GM23248 (cell line): ENCODE data around the gene COG5. TPM values are rescaled to one million over a fixed set of nuclear protein-coding genes. Genes with fewer than 3 reads are reported as not detected.

ENCODE experiments used
- DNase-seq: peaks from one replicate; pipeline ENCODE4 v3.0.0-alpha.2; 2015
- H2AFZ ChIP-seq: fragments of 200-600 bp; sonication (generic); 2 replicates; pipeline ENCODE4 v1.6.1; 2016; ENCODE audit warnings: antibody characterized with exemption
- H3F3A ChIP-seq: fragments of 200-600 bp; sonication (generic); 2 replicates; pipeline ENCODE4 v1.6.1; 2016; ENCODE audit warnings: mild to moderate bottlenecking, antibody characterized with exemption, mixed run types; ENCODE audit not compliant: insufficient read depth
- H3K27ac ChIP-seq: fragments of 200-600 bp; sonication (generic); 2 replicates; pipeline ENCODE4 v1.5.1; 2016; ENCODE audit warnings: mild to moderate bottlenecking
- H3K27me3 ChIP-seq: fragments of 200-600 bp; sonication (generic); replicated peaks from 2 replicates; pipeline ENCODE4 v1.6.1; 2016; ENCODE audit warnings: mild to moderate bottlenecking; ENCODE audit not compliant: insufficient read depth
- H3K36me3 ChIP-seq: fragments of 200-600 bp; sonication (generic); 2 replicates; pipeline ENCODE4 v1.6.1; 2016; ENCODE audit warnings: low read depth, mild to moderate bottlenecking
- H3K4me1 ChIP-seq: fragments of 200-600 bp; sonication (generic); 2 replicates; pipeline ENCODE4 v1.6.1; 2016; ENCODE audit warnings: mild to moderate bottlenecking; ENCODE audit not compliant: insufficient read depth
- H3K4me2 ChIP-seq: fragments of 200-600 bp; sonication (generic); one replicate; pipeline ENCODE4 v1.6.1; 2016; ENCODE audit warnings: mild to moderate bottlenecking; ENCODE audit not compliant: unreplicated experiment
- H3K4me3 ChIP-seq: fragments of 200-600 bp; sonication (generic); 2 replicates; pipeline ENCODE4 v1.5.1; 2016; ENCODE audit warnings: mild to moderate bottlenecking
- H3K79me2 ChIP-seq: fragments of 200-600 bp; sonication (generic); 2 replicates; pipeline ENCODE4 v1.6.1; 2016; ENCODE audit warnings: mild to moderate bottlenecking; ENCODE audit not compliant: insufficient read depth
- H3K9ac ChIP-seq: fragments of 200-600 bp; sonication (generic); 2 replicates; pipeline ENCODE4 v1.6.1; 2016; ENCODE audit warnings: mild to moderate bottlenecking
- H3K9me2 ChIP-seq: fragments of 200-600 bp; sonication (generic); 2 replicates; pipeline ENCODE4 v1.6.1; 2016; ENCODE audit warnings: mixed run types, mild to moderate bottlenecking, moderate library complexity; ENCODE audit not compliant: insufficient read depth
- H3K9me3 ChIP-seq: fragments of 200-600 bp; sonication (generic); one replicate; pipeline ENCODE4 v1.6.1; 2017; ENCODE audit warnings: low read depth
- H4K20me1 ChIP-seq: fragments of 200-600 bp; sonication (generic); 2 replicates; pipeline ENCODE4 v1.6.0; 2016; ENCODE audit not compliant: insufficient read depth
- EZH2 ChIP-seq: fragments of 200-600 bp; sonication (generic); IDR thresholded peaks from 2 replicates; pipeline ENCODE4 v1.6.1; 2018; ENCODE audit warnings: antibody characterized with exemption, mild to moderate bottlenecking; ENCODE audit not compliant: insufficient read depth, poor library complexity, severe bottlenecking
- EZH2phosphoT487 ChIP-seq: fragments of 200-600 bp; sonication (generic); IDR thresholded peaks from 2 replicates; pipeline ENCODE4 v1.6.1; 2018; ENCODE audit warnings: antibody characterized with exemption, moderate library complexity, mild to moderate bottlenecking, low read depth; ENCODE audit not compliant: insufficient read depth
- WGBS, 2 experiments: methylation state at CpG; one replicate each; pipeline ENCODE4 v1.1.6; 2015 to 2017; ENCODE audit warnings: low lambda C conversion rate in 2 of 2, low coverage in 1 of 2; ENCODE audit errors: missing lambda C conversion rate in 2 of 2; 5-methylcytosine and 5-hydroxymethylcytosine counted together
- in situ Hi-C: fragments of 300-500 bp; cut with MboI; formaldehyde crosslinking; loops from 2 replicates; pipeline ENCODE4 v1.15.0; 2020
- polyA plus RNA-seq: library from polyadenylated mRNA; unstranded; fragments of >200 nt; fragmentation: Nextera tagmentation; extraction: Ambion mirVana; gene quantifications from 2 replicates; pipeline ENCODE4 v1.2.1, GENCODE V29; 2016
- total RNA-seq: library from RNA; depleted of rRNA; stranded (reverse); fragments of >200 nt; shearing (Covaris generic); gene quantifications from 2 replicates; pipeline ENCODE4 v1.2.3, GENCODE V29; 2014

Gene COG5
- total and polyA plus RNA-seq, 2 experiments from 2014 or later = 20.7 to 26.0 TPM

GRCh38 chr7:107486041-107486440 is 77.7 kb downstream of the COG5 start:
- no peak overlapping the region for H3K27ac ChIP-seq
- H2AFZ ChIP-seq = no peak overlapping the region
- 78 to 86% methylated on average over 3 of the region's 3 CpGs for WGBS, 2 experiments
- no peaks in the 10 kb centered on the region for H3K27me3 ChIP-seq
- H3K4me1 ChIP-seq = no peaks in the 10 kb centered on the region
- H3F3A ChIP-seq = no peaks in the 10 kb centered on the region
- peaks cover 13% of the 10 kb centered on the region for H3K79me2 ChIP-seq
- H3K9ac ChIP-seq = no peak overlapping the region
- no peaks in the 10 kb centered on the region for H3K9me2 ChIP-seq
- no peak for DNase-seq
- H4K20me1 ChIP-seq = 0 out of 2 replicates have a peak, but pooled peaks cover 5% of the 10 kb centered on the region
- H3K36me3 ChIP-seq = no peaks in the 10 kb centered on the region
- no peak overlapping the region for H3K4me3 ChIP-seq
- no peaks in the 10 kb centered on the region for H3K9me3 ChIP-seq
- TF ChIP-seq EZH2 (no peak), EZH2phosphoT487 (no peak)
- H3K4me2 ChIP-seq = no peak overlapping the region
- in situ Hi-C loops = no loop called here

DNA sequence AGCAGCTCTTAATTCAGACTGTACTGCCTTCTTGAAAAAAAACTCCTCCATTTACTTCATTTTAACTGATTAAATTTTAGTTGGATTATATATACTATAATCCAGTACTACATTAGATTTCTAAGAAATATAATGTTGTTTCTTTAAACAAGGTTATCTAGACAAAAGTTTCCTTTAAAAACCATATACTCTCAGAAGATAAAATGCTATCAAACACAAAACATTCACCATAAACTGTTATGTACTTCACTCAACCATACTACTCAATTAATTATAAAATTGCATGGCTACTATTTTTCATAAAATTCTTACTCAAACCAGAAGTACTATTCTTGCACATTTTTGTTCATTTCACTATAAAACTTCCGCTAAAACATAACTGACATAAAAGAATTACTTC is 81.1 kb downstream of the COG5 start:
- H3K9me2 ChIP-seq = no peaks in the 10 kb centered on the region
- no peaks in the 10 kb centered on the region for H3K4me1 ChIP-seq
- H3K27ac ChIP-seq = no peak overlapping the region
- H3K4me3 ChIP-seq = no peak overlapping the region
- no peak overlapping the region for H3K9ac ChIP-seq
- H3K27me3 ChIP-seq = no peaks in the 10 kb centered on the region
- H3K9me3 ChIP-seq = no peaks in the 10 kb centered on the region
- H3K79me2 ChIP-seq = no peaks in the 10 kb centered on the region; the same call in 1 of the 2 replicates
- in situ Hi-C loops = no loop called here
- no peak overlapping the region for H2AFZ ChIP-seq
- H3K36me3 ChIP-seq = no peaks in the 10 kb centered on the region
- no peaks in the 10 kb centered on the region for H3F3A ChIP-seq
- H3K4me2 ChIP-seq = no peak overlapping the region
- H4K20me1 ChIP-seq = no peaks in the 10 kb centered on the region
- DNase-seq = no peak
- WGBS, 2 experiments = 100% methylated on average over 1 of the region's 1 CpG
- TF ChIP-seq EZH2 = no peak
- TF ChIP-seq EZH2phosphoT487 = no peak

DNA sequence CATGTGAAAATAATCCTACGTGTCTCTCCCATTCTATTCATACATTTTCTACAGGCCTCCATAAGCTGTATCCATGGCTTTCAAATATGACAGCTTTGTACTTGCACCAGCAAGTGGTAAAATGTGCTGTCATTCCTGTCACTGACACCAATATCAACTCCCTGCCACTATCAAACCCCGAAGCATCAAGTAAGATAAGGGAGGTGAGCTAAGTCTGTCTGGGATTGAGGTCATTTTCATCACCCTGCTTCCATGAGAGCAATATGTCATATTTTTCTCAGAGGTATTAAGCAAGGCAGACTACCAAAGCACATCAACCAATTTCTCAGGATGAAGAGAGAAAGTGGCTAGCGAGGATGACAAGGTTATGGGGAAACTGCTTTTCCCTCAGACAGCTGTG is 82.8 kb downstream of the COG5 start:
- Histone ChIP-seq H3K27me3 (no peaks in the 10 kb centered on the region), H4K20me1 (no peaks in the 10 kb centered on the region), H3K9ac (no peak overlapping the region), H3K9me2 (no peaks in the 10 kb centered on the region), H3K4me3 (no peak overlapping the region), H3F3A (no peaks in the 10 kb centered on the region), H3K79me2 (no peaks in the 10 kb centered on the region; the same call in 1 of the 2 replicates), H2AFZ (no peak overlapping the region), H3K36me3 (no peaks in the 10 kb centered on the region), H3K27ac (no peak overlapping the region), H3K4me2 (no peak overlapping the region), H3K4me1 (no peaks in the 10 kb centered on the region), H3K9me3 (no peaks in the 10 kb centered on the region)
- in situ Hi-C loops = no loop called here
- no peak for DNase-seq
- 69 to 74% methylated on average over 3 of the region's 3 CpGs for WGBS, 2 experiments
- TF ChIP-seq EZH2phosphoT487 = no peak
- no peak for TF ChIP-seq EZH2

DNA sequence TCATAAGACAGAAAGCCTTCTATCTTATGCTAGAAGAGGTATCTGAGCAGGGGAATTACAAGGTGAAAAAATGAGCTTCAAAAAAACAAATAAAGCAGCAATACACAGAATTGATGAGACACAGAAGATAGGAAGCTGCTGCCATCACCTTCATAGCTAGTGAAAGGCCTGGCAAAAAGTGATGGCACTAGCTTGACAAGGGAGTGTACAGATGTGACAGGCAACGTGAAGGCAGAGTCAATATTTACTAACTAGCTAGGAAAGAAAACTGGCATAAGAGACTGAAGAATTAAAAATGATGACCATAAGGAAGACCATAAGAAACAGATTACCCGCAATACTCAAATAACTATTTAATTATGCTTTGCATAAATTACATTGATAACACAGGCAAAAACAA is 84.4 kb downstream of the COG5 start:
- WGBS, 2 experiments = 80 to 85% methylated on average over 2 of the region's 2 CpGs
- H3K9ac ChIP-seq = no peak overlapping the region
- H3F3A ChIP-seq = no peaks in the 10 kb centered on the region
- H3K79me2 ChIP-seq = no peaks in the 10 kb centered on the region
- no peaks in the 10 kb centered on the region for H3K4me1 ChIP-seq
- no peak overlapping the region for H3K4me3 ChIP-seq
- no peaks in the 10 kb centered on the region for H4K20me1 ChIP-seq
- TF ChIP-seq EZH2phosphoT487 (no peak), EZH2 (no peak)
- no peak overlapping the region for H3K27ac ChIP-seq
- H3K36me3 ChIP-seq = no peaks in the 10 kb centered on the region
- H3K4me2 ChIP-seq = no peak overlapping the region
- no peak overlapping the region for H2AFZ ChIP-seq
- no peak for DNase-seq
- H3K9me3 ChIP-seq = no peaks in the 10 kb centered on the region
- H3K27me3 ChIP-seq = no peaks in the 10 kb centered on the region
- H3K9me2 ChIP-seq = no peaks in the 10 kb centered on the region
- in situ Hi-C loops = no loop called here

- DNase-seq = no peak
- H3K27me3 ChIP-seq = no peaks in the 10 kb centered on the region
- H3K36me3 ChIP-seq = no peaks in the 10 kb centered on the region
- H3K9me2 ChIP-seq = no peaks in the 10 kb centered on the region
- in situ Hi-C loops = loop anchor here (25.0 kb wide), 2 partner anchors 263 to 388 kb away; partner anchors contain the start of gene CBLL1
- no peaks in the 10 kb centered on the region for H3F3A ChIP-seq
- no peak overlapping the region for H3K4me2 ChIP-seq
- H3K9me3 ChIP-seq = no peaks in the 10 kb centered on the region
- no peak overlapping the region for H3K4me3 ChIP-seq
- WGBS, 2 experiments = 76 to 80% methylated on average over 5 of the region's 5 CpGs
- H3K27ac ChIP-seq = no peak overlapping the region
- H2AFZ ChIP-seq = no peak overlapping the region
- TF ChIP-seq EZH2 (no peak), EZH2phosphoT487 (no peak)
- H3K4me1 ChIP-seq = peaks cover 10% of the 10 kb centered on the region
- H3K79me2 ChIP-seq = no peaks in the 10 kb centered on the region
- H4K20me1 ChIP-seq = no peaks in the 10 kb centered on the region
- H3K9ac ChIP-seq = no peak overlapping the region
Observed at GRCh38 chr7:107474104-107474521, 89.6 kb downstream of the COG5 start.
